Measurements from ENCODE around the gene CEMIP2. TPM values are rescaled to one million over a fixed set of nuclear protein-coding genes. Genes with fewer than 3 reads are reported as not detected.
"Not testable (repeated sequence)": the region's sequence is repeated elsewhere in the genome, so short reads cannot be mapped to it uniquely, and the experiment has no call there.

The CEMIP2 gene
- total RNA-seq, 6 donors from 2014 or later: 113 to 277 (median 161) TPM

GRCh38 chr9:71697882-71698281 lies 70.4 kb downstream of the CEMIP2 start:
- peaks cover 0 to 3% (median 0%) of the 10 kb centered on the region in 4 donors for H3K4me1 ChIP-seq
- ATAC-seq (ENCODE audit: low FRiP score in 2 of 2) (no peak), DNase-seq (no peak)
- TF ChIP-seq POLR2A (IDR thresholded peaks at IDR 0.05) (no peak), POLR2AphosphoS5 (IDR thresholded peaks at IDR 0.05) (no peak), EP300 (IDR thresholded peaks at IDR 0.05) (no peak)
- TF ChIP-seq, protein P1, sequence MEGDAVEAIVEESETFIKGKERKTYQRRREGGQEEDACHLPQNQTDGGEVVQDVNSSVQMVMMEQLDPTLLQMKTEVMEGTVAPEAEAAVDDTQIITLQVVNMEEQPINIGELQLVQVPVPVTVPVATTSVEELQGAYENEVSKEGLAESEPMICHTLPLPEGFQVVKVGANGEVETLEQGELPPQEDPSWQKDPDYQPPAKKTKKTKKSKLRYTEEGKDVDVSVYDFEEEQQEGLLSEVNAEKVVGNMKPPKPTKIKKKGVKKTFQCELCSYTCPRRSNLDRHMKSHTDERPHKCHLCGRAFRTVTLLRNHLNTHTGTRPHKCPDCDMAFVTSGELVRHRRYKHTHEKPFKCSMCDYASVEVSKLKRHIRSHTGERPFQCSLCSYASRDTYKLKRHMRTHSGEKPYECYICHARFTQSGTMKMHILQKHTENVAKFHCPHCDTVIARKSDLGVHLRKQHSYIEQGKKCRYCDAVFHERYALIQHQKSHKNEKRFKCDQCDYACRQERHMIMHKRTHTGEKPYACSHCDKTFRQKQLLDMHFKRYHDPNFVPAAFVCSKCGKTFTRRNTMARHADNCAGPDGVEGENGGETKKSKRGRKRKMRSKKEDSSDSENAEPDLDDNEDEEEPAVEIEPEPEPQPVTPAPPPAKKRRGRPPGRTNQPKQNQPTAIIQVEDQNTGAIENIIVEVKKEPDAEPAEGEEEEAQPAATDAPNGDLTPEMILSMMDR (IDR thresholded peaks at IDR 0.05): no peak
- WGBS, 2 donors: 93 to 94% methylated on average over 4 of the region's 4 CpGs
- no peaks in the 10 kb centered on the region for H3K27me3 ChIP-seq
- no peak overlapping the region for H3K27ac ChIP-seq
- H3K4me3 ChIP-seq: no peak overlapping the region
- H3K9me3 ChIP-seq: no peaks in the 10 kb centered on the region
- peaks cover 17 to 100% (median 67%) of the 10 kb centered on the region in 4 donors for H3K36me3 ChIP-seq

- Histone ChIP-seq H3K36me3 (peaks cover 8 to 97% (median 59%) of the 10 kb centered on the region in 4 donors), H3K9me3 (no peaks in the 10 kb centered on the region), H3K4me1 (peaks cover 0 to 10% (median 2%) of the 10 kb centered on the region in 4 donors), H3K27ac (no peak overlapping the region), H3K27me3 (no peaks in the 10 kb centered on the region), H3K4me3 (no peak overlapping the region)
- WGBS, 2 donors: 97 to 99% methylated on average over 4 of the region's 4 CpGs
- TF ChIP-seq POLR2AphosphoS5 (IDR thresholded peaks at IDR 0.05): no peak
- TF ChIP-seq, protein P1 (IDR thresholded peaks at IDR 0.05): no peak
- TF ChIP-seq POLR2A (IDR thresholded peaks at IDR 0.05): no peak
- TF ChIP-seq EP300 (IDR thresholded peaks at IDR 0.05): no peak
- DNase-seq (no peak), ATAC-seq (ENCODE audit: low FRiP score in 2 of 2) (no peak)
These were observed 74.0 kb downstream of the CEMIP2 start for GRCh38 chr9:71694332-71694731.

DNA sequence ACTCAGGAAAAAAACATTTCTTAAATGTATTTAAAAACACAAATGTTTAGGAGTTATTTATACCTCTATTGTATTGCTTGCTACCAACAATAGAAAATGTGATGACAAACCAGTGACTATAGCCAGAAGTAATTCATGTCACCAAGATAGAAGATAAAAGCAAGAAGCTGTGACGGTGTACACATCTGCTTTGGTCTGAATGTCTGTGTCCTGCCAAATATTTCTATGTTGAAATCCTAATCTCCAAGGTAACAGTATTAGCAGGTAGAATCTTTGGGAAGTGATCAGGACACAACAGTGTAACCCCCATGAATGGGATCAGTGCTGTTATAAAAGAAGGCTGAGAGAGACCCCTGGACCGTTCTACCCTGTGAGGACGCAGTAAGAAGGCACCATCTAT lies 74.7 kb downstream of the CEMIP2 start:
- Histone ChIP-seq H3K9me3 (no peaks in the 10 kb centered on the region), H3K4me1 (peaks cover 0 to 10% (median 2%) of the 10 kb centered on the region in 4 donors), H3K4me3 (no peak overlapping the region), H3K27me3 (no peaks in the 10 kb centered on the region), H3K27ac (no peak overlapping the region), H3K36me3 (peaks cover 7 to 97% (median 62%) of the 10 kb centered on the region in 4 donors)
- 92 to 93% methylated on average over 3 of the region's 3 CpGs for WGBS, 2 donors
- TF ChIP-seq, protein P1 (IDR thresholded peaks at IDR 0.05): no peak
- TF ChIP-seq EP300 (IDR thresholded peaks at IDR 0.05) (no peak), POLR2AphosphoS5 (IDR thresholded peaks at IDR 0.05) (no peak), POLR2A (IDR thresholded peaks at IDR 0.05) (no peak)
- DNase-seq: no peak
- no peak for ATAC-seq (ENCODE audit: low FRiP score in 2 of 2)

DNA sequence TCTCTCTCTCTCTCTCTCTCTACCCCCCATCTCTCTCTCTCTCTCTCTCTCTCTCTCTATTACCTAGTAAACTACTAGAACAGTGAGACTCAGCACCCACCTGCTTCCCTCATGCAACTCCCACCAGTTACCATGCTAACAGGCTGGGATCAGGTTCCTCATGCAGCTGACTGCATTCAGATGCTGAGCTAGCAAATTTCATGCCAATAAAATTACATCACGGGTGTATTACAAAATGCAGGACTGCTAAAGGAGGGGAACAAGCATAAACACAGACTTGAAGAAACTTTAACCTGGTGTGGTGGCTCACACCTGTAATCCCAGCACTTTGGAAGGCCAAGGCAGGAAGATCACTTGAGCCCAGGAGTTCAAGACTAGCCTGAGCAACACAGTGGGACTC lies 76.0 kb downstream of the CEMIP2 start:
- peaks cover 5 to 96% (median 56%) of the 10 kb centered on the region in 4 donors for H3K36me3 ChIP-seq
- no peaks in the 10 kb centered on the region for H3K9me3 ChIP-seq
- TF ChIP-seq POLR2A (IDR thresholded peaks at IDR 0.05) (no peak), EP300 (IDR thresholded peaks at IDR 0.05) (no peak)
- TF ChIP-seq, protein P1 (IDR thresholded peaks at IDR 0.05): no peak
- H3K4me1 ChIP-seq: peaks cover 0 to 10% (median 2%) of the 10 kb centered on the region in 4 donors
- H3K27ac ChIP-seq: peak overlapping the region in 3 of 4 donors; percentile 34 to 61 (median 49)
- no peak for DNase-seq
- no peaks in the 10 kb centered on the region for H3K27me3 ChIP-seq
- peak in 1 of 2 donors; percentile 75 for ATAC-seq (ENCODE audit: low FRiP score in 2 of 2)
- WGBS, 2 donors: 36 to 50% methylated on average over 1 of the region's 1 CpG
- H3K4me3 ChIP-seq: no peak overlapping the region

DNA sequence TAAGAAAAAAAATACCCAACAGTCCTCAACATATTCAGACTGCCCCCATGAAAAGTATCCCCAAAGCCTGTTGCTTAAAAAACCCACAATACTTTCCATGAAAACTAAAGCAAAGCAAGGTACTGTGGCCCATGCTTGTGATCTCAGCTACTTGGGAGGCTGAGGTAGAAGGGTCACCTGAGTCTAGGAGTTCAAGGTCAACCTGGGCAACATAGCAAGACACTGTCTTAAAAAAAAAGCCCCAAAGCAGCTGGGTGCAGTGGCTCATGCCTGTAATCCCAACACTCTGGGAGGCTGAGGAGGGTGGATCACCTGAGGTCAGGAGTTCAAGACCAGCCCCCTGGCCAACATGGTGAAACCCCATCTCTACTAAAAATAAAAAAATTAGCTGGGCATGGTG lies 76.7 kb downstream of the CEMIP2 start:
- Histone ChIP-seq H3K27ac (peak overlapping the region in 3 of 4 donors; percentile 34 to 61 (median 37)), H3K4me1 (peaks cover 0 to 11% (median 2%) of the 10 kb centered on the region in 4 donors), H3K36me3 (peaks cover 5 to 96% (median 48%) of the 10 kb centered on the region in 4 donors)
- H3K27me3 ChIP-seq; H3K9me3 ChIP-seq; ATAC-seq (ENCODE audit: low FRiP score in 2 of 2); DNase-seq; H3K4me3 ChIP-seq: not testable (repeated sequence)
